ENCODE measurements around the gene CDS1. TPM values are rescaled to one million over a fixed set of nuclear protein-coding genes. Genes with fewer than 3 reads are reported as not detected.
"Not testable (repeated sequence)": the region's sequence is repeated elsewhere in the genome, so short reads cannot be mapped to it uniquely, and the experiment has no call there.

Gene CDS1
- total RNA-seq, 4 donors from 2014 or later: 18.9 to 32.9 (median 26.9) TPM

GRCh38 chr4:84677995-84678394, 95.1 kb downstream of the CDS1 start:
- Histone ChIP-seq H3K36me3 (peaks cover 0 to 99% (median 14%) of the 10 kb centered on the region in 3 donors), H3K27me3 (no peaks in the 10 kb centered on the region), H3K4me1 (peaks cover 0 to 24% (median 0%) of the 10 kb centered on the region in 3 donors), H3K4me3 (no peak overlapping the region), H3K9me3 (no peaks in the 10 kb centered on the region), H3K27ac (no peak overlapping the region)
- no peak for DNase-seq
- TF ChIP-seq, protein P1, sequence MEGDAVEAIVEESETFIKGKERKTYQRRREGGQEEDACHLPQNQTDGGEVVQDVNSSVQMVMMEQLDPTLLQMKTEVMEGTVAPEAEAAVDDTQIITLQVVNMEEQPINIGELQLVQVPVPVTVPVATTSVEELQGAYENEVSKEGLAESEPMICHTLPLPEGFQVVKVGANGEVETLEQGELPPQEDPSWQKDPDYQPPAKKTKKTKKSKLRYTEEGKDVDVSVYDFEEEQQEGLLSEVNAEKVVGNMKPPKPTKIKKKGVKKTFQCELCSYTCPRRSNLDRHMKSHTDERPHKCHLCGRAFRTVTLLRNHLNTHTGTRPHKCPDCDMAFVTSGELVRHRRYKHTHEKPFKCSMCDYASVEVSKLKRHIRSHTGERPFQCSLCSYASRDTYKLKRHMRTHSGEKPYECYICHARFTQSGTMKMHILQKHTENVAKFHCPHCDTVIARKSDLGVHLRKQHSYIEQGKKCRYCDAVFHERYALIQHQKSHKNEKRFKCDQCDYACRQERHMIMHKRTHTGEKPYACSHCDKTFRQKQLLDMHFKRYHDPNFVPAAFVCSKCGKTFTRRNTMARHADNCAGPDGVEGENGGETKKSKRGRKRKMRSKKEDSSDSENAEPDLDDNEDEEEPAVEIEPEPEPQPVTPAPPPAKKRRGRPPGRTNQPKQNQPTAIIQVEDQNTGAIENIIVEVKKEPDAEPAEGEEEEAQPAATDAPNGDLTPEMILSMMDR (IDR thresholded peaks at IDR 0.05): no peak
- TF ChIP-seq POLR2A (IDR thresholded peaks at IDR 0.05): no peak
- WGBS, 2 donors: 78 to 90% methylated on average over 3 to 5 of the region's 5 CpGs
- intact Hi-C loops (cut with DNase I): no loop called here

DNA sequence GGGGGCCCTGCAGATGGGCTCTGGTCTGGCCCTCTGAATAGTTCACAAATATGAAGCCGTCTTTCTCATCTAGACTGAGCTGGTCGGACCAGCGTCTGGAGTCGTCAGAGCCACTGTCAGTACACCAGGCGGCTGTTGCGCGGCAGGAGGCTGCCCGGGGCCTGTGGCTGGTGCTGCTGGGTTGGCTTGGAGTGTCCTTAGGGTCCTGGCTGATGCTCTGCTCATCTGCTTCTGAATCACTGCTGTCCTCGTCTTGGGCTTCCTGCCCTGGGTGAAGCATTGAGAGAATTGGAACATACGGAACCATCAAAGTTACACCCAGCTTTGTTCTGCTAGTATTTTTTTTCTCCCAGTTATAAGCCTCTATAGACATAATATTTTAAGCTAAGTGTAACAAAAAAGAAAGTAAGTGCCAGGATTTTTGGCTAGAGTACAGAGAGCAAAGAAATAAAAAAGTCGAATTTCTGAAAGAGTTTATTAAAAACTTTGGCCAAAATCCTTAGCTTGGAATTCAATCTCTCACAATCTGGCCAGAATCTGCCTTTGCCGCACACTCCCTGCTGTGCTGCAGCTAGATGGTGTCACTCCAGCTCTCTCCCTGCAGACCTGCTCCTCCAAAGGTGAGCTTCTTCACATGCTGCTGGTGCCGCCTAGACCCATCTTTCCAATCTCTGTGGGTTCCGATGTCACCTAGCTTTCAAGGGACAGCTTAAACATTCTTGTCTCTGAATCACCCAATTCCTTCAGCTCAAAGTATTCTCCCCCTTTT, 96.2 kb downstream of the CDS1 start:
- H3K4me3 ChIP-seq: no peak overlapping the region
- H3K36me3 ChIP-seq: peaks cover 0 to 100% (median 14%) of the 10 kb centered on the region in 3 donors
- H3K9me3 ChIP-seq: no peaks in the 10 kb centered on the region
- no peak for DNase-seq
- H3K4me1 ChIP-seq: peaks cover 0 to 14% (median 0%) of the 10 kb centered on the region in 3 donors
- intact Hi-C loops (cut with DNase I): no loop called here
- TF ChIP-seq POLR2A (IDR thresholded peaks at IDR 0.05): no peak
- TF ChIP-seq, protein P1 (IDR thresholded peaks at IDR 0.05): no peak
- no peaks in the 10 kb centered on the region for H3K27me3 ChIP-seq
- H3K27ac ChIP-seq: peak overlapping the region in 2 of 4 donors; percentile 18 to 22
- WGBS, 2 donors: 74 to 83% methylated on average over 6 to 10 of the region's 14 CpGs

- no peaks in the 10 kb centered on the region for H3K9me3 ChIP-seq
- 85 to 91% methylated on average over 4 of the region's 4 CpGs for WGBS, 2 donors
- no peak overlapping the region for H3K4me3 ChIP-seq
- intact Hi-C loops (cut with DNase I): no loop called here
- H3K27me3 ChIP-seq: no peaks in the 10 kb centered on the region
- DNase-seq: no peak
- H3K4me1 ChIP-seq: peaks cover 0 to 13% (median 0%) of the 10 kb centered on the region in 3 donors
- TF ChIP-seq POLR2A (IDR thresholded peaks at IDR 0.05): no peak
- TF ChIP-seq, protein P1 (IDR thresholded peaks at IDR 0.05): no peak
- H3K36me3 ChIP-seq: peaks cover 0 to 100% (median 13%) of the 10 kb centered on the region in 3 donors
- H3K27ac ChIP-seq: no peak overlapping the region
These were observed 98.0 kb downstream of the CDS1 start for GRCh38 chr4:84680956-84681355.

DNA sequence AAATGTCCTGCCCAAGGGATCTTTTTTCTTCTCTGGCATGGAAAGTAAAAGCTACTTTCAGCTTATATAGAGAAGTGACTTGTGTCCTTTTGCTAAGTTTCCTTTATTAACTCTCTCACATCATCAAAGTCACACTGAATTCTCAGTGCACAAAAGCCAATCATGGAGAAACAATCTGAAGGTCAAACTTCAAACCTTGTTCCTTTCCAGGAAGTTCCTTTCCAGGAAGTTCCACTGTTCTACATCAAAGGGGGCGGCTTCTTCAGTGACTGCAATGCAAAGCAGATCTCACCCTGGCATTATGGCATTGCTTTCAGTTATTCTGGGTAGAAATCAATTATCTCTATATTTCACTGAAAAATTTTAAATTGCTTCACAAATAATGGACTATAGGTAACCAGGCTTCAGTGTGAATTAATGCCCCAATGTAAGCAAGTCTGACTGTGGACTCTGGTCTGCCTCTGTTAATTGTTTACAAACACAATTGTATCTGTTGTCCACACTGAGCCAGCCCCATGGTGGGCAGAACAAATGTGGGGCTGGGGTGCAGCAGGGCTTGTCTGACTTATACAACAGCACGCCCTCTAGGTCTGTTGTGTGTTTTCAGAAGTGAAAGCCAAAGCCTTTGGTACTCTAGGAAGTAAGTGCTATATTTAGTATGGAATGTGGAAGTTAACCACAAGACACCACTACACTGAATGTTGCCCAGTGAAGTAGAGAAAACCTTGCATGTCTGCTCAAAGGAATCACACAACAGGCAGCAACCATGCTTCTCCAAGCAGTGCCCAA, 98.8 kb downstream of the CDS1 start:
- intact Hi-C loops (cut with DNase I): no loop called here
- Histone ChIP-seq H3K36me3 (peaks cover 0 to 100% (median 9%) of the 10 kb centered on the region in 3 donors), H3K27ac (no peak overlapping the region), H3K4me1 (peaks cover 0 to 13% (median 0%) of the 10 kb centered on the region in 3 donors), H3K4me3 (no peak overlapping the region), H3K9me3 (no peaks in the 10 kb centered on the region), H3K27me3 (no peaks in the 10 kb centered on the region)
- no peak for DNase-seq
- 55 to 79% methylated on average over 2 of the region's 2 CpGs for WGBS, 2 donors
- TF ChIP-seq, protein P1 (IDR thresholded peaks at IDR 0.05): no peak
- no peak for TF ChIP-seq POLR2A (IDR thresholded peaks at IDR 0.05)

- 59 to 78% methylated on average over 4 of the region's 4 CpGs for WGBS, 2 donors
- peaks cover 0 to 100% (median under 1%) of the 10 kb centered on the region in 3 donors for H3K36me3 ChIP-seq
These were observed 99.7 kb downstream of the CDS1 start for GRCh38 chr4:84682661-84683060.

More at GRCh38 chr4:84682661-84683060, 99.7 kb downstream of the CDS1 start:
- intact Hi-C loops (cut with DNase I); H3K4me3 ChIP-seq; H3K9me3 ChIP-seq; DNase-seq; H3K27ac ChIP-seq; H3K27me3 ChIP-seq: not testable (repeated sequence)
- H3K4me1 ChIP-seq: peaks cover 0 to 13% (median 0%) of the 10 kb centered on the region in 3 donors
